Prostate gland (tissue), 2 donors: ENCODE measurements around the gene DACH1. TPM values are rescaled to one million over a fixed set of nuclear protein-coding genes. Genes with fewer than 3 reads are reported as not detected.

Experiments
- DNase-seq: peaks from one replicate; pipeline ENCODE4 v3.0.0-alpha.2; 2019; ENCODE audit warnings: low spot score
- H3K27ac ChIP-seq, 2 donors: fragments of 200-600 bp; sonication (generic); 2 replicates each; pipeline ENCODE4 v1.5.1; 2017 to 2019
- H3K27me3 ChIP-seq: fragments of 200-600 bp; sonication (generic); replicated peaks from 2 replicates; pipeline ENCODE4 v1.5.1; 2019; ENCODE audit not compliant: insufficient read depth
- H3K36me3 ChIP-seq, 2 donors: fragments of 200-600 bp; sonication (generic); 1 replicate in 1 of 2; 2 replicates in 1 of 2; pipeline versions ENCODE4 v1.5.1 to v1.8.1; 2017 to 2019
- H3K4me1 ChIP-seq: fragments of 200-600 bp; sonication (generic); replicated peaks from 2 replicates; pipeline ENCODE4 v1.5.1; 2019
- H3K4me3 ChIP-seq, 2 donors: fragments of 200-600 bp; sonication (generic); 2 replicates each; pipeline ENCODE4 v1.5.1; 2017 to 2019
- H3K9me3 ChIP-seq: fragments of 200-600 bp; sonication (generic); 2 replicates; pipeline ENCODE4 v1.5.1; 2017
- POLR2A ChIP-seq: fragments of 450-650 bp; IDR thresholded peaks from one replicate; pipeline ENCODE4 v1.6.1; 2016; ENCODE audit warnings: antibody characterized with exemption, mild to moderate bottlenecking
- POLR2AphosphoS5 ChIP-seq: sonication (generic); formaldehyde crosslinking; IDR thresholded peaks from one replicate; pipeline ENCODE4 v1.6.1; 2017; ENCODE audit warnings: antibody characterized with exemption
- WGBS: methylation state at CpG from one replicate; pipeline ENCODE4 v1.1.5; 2018; 5-methylcytosine and 5-hydroxymethylcytosine counted together
- intact Hi-C: fragments of 100-400 bp; cut with DNase I; formaldehyde crosslinking; loops from one replicate; pipeline ENCODE4 v1.14.2; 2022
- total RNA-seq, 2 donors: library from RNA; depleted of rRNA; stranded (reverse); fragments of >200 nt; gene quantifications; one replicate each; pipeline ENCODE4 v1.1.0, GENCODE V29; 2016
- TF ChIP-seq, protein P1 (sequence below), 4 experiments: fragments of 200-600 bp in 2 of 4; fragments of 450-650 bp in 2 of 4; sonication (generic) in 2 of 4; IDR thresholded peaks; 1 replicate in 3 of 4; 2 replicates in 1 of 4; pipeline ENCODE4 v1.5.1; 2016 to 2019; ENCODE audit warnings: antibody characterized with exemption in 4 of 4, mild to moderate bottlenecking in 2 of 4, moderate library complexity in 2 of 4

DACH1 gene
- total RNA-seq, 2 donors from 2014 or later: 14.6 to 18.0 TPM

DNA sequence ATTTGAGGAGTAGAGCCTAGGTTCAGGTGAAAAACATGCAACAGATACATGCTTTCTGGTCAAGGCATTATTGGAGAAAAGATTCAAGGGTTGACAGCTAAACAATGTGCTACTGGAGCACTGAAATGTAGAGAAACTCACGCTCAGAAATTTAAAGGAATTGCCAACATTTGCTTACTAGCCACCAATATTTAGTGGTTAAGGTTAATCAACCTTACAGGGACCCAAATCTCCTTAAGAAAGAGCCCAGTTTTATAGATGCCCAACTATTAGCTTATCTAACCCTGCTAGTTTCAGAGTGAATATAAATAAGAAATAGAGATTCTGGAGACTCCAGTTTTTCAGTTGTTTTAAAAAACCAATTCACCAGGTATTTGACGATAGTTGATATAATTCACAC is 203.6 kb downstream of the DACH1 start:
- no peaks in the 10 kb centered on the region for H3K4me1 ChIP-seq
- TF ChIP-seq POLR2A (no peak), POLR2AphosphoS5 (no peak)
- TF ChIP-seq, protein P1, sequence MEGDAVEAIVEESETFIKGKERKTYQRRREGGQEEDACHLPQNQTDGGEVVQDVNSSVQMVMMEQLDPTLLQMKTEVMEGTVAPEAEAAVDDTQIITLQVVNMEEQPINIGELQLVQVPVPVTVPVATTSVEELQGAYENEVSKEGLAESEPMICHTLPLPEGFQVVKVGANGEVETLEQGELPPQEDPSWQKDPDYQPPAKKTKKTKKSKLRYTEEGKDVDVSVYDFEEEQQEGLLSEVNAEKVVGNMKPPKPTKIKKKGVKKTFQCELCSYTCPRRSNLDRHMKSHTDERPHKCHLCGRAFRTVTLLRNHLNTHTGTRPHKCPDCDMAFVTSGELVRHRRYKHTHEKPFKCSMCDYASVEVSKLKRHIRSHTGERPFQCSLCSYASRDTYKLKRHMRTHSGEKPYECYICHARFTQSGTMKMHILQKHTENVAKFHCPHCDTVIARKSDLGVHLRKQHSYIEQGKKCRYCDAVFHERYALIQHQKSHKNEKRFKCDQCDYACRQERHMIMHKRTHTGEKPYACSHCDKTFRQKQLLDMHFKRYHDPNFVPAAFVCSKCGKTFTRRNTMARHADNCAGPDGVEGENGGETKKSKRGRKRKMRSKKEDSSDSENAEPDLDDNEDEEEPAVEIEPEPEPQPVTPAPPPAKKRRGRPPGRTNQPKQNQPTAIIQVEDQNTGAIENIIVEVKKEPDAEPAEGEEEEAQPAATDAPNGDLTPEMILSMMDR (IDR thresholded peaks at IDR 0.05): no peak
- no peaks in the 10 kb centered on the region for H3K27me3 ChIP-seq
- H3K9me3 ChIP-seq: no peaks in the 10 kb centered on the region
- intact Hi-C loops: no loop called here
- no peak overlapping the region for H3K27ac ChIP-seq
- H3K4me3 ChIP-seq: no peak overlapping the region
- DNase-seq: no peak
- H3K36me3 ChIP-seq: no peaks in the 10 kb centered on the region
- 79% methylated on average over 2 of the region's 2 CpGs for WGBS

- 17% methylated on average over 3 of the region's 3 CpGs for WGBS
- intact Hi-C loops: no loop called here
- H3K27ac ChIP-seq: no peak overlapping the region
- H3K27me3 ChIP-seq: no peaks in the 10 kb centered on the region
- H3K4me3 ChIP-seq: no peak overlapping the region
- no peaks in the 10 kb centered on the region for H3K9me3 ChIP-seq
- no peak for DNase-seq
- H3K36me3 ChIP-seq: no peaks in the 10 kb centered on the region
- no peaks in the 10 kb centered on the region for H3K4me1 ChIP-seq
- TF ChIP-seq, protein P1 (IDR thresholded peaks at IDR 0.05): no peak
- no peak for TF ChIP-seq POLR2A
Measured at GRCh38 chr13:71661921-71662320, 205.1 kb downstream of the DACH1 start.

GRCh38 chr13:71659404-71659803 is 207.6 kb downstream of the DACH1 start:
- Histone ChIP-seq H3K4me1 (no peaks in the 10 kb centered on the region), H3K27ac (no peak overlapping the region), H3K27me3 (no peaks in the 10 kb centered on the region), H3K4me3 (no peak overlapping the region), H3K36me3 (no peaks in the 10 kb centered on the region), H3K9me3 (no peaks in the 10 kb centered on the region)
- no peak for DNase-seq
- TF ChIP-seq POLR2AphosphoS5 (no peak), POLR2A (no peak)
- TF ChIP-seq, protein P1 (IDR thresholded peaks at IDR 0.05): no peak
- intact Hi-C loops: no loop called here

DNA sequence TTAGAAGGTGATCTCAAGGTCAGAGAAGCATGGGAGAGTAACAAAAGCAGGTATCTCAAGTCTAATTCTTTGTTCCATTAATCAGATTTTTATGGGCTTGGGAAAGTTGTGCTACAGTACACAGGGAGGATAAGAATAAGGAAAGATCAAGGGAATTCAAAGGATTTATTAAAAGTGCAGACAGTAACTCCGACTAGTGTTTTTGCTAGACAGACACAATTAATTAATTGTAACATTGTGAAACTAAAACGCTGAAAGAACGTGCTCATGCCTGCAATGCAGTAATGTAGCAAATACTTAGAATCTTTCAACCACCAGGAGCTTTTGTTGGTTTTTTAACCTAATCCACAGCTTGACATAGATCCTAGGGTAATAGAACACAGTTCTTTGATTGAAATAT is 221.5 kb downstream of the DACH1 start:
- no peaks in the 10 kb centered on the region for H3K9me3 ChIP-seq
- intact Hi-C loops: no loop called here
- H3K36me3 ChIP-seq: no peaks in the 10 kb centered on the region
- DNase-seq: no peak
- H3K4me1 ChIP-seq: no peaks in the 10 kb centered on the region
- WGBS: 26% methylated on average over 3 of the region's 3 CpGs
- H3K27me3 ChIP-seq: no peaks in the 10 kb centered on the region
- no peak overlapping the region for H3K4me3 ChIP-seq
- TF ChIP-seq POLR2A (no peak), POLR2AphosphoS5 (no peak)
- TF ChIP-seq, protein P1 (IDR thresholded peaks at IDR 0.05): no peak
- no peak overlapping the region for H3K27ac ChIP-seq

- H3K9me3 ChIP-seq: no peaks in the 10 kb centered on the region
- H3K36me3 ChIP-seq: no peaks in the 10 kb centered on the region
- intact Hi-C loops: no loop called here
- no peak overlapping the region for H3K27ac ChIP-seq
- H3K4me1 ChIP-seq: no peaks in the 10 kb centered on the region
- no peaks in the 10 kb centered on the region for H3K27me3 ChIP-seq
- TF ChIP-seq, protein P1 (IDR thresholded peaks at IDR 0.05): no peak
- TF ChIP-seq POLR2AphosphoS5 (no peak), POLR2A (no peak)
- WGBS: 50% methylated on average over 1 of the region's 1 CpG
- H3K4me3 ChIP-seq: no peak overlapping the region
- no peak for DNase-seq
Measured at GRCh38 chr13:71644579-71644978, 222.4 kb downstream of the DACH1 start.
